ENCODE data around the gene LRGUK. TPM values are rescaled to one million over a fixed set of nuclear protein-coding genes. Genes with fewer than 3 reads are reported as not detected.
A peak's percentile ranks its signal among the peaks of the same experiment; 100 is the strongest.

The LRGUK gene
- polyA plus RNA-seq, 3 donors, result 0.41 TPM; not detected in 2

DNA sequence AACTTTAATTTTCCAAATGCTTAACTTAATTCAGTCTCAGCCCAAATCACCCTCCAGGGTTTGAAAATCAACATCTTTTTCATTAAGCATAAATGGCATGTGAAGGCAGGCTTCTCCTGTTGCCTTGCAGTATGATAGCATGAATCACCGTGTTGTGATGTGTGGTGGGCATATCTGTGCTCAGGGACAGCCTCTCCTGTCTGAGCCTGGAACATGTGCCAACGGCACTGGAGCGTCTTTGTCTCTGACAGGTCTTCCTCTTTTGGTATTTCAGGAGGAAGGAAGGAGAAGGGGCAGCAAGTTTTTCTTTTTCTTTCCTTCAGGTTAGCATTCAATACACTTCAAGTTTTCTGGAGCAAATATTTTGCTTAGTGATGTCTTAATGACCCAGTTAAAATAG is 57.6 kb downstream of the LRGUK start:
- Mint-ChIP-seq H3K27ac (peak overlapping the region in 6 of 7 donors; percentile 10 to 69 (median 46)), H3K4me3 (peak overlapping the region in 1 of 2 donors; percentile 35), H3K9me3 (no peaks in the 10 kb centered on the region), H3K27me3 (ENCODE audit: low read depth in 3 of 3) (no peaks in the 10 kb centered on the region), H3K4me1 (peaks cover 41% of the 10 kb centered on the region), H3K36me3 (no peaks in the 10 kb centered on the region)
- Histone ChIP-seq H3K4me3 (replicated peaks in 1 of 3; ENCODE audit: low read depth in 2 of 3, low read length in 3 of 3) (no peak overlapping the region), H3K27me3 (ENCODE audit: control insufficient read depth in 2 of 2, insufficient read depth in 2 of 2, low read length in 2 of 2) (no peaks in the 10 kb centered on the region), H3K4me2 (replicated peaks; ENCODE audit: extremely low read depth, low read length, poor library complexity, severe bottlenecking) (peak overlapping the region; percentile 11), H3K36me3 (replicated peaks in 1 of 2; ENCODE audit: control insufficient read depth in 1 of 2, insufficient read depth in 2 of 2, low read length in 2 of 2) (no peaks in the 10 kb centered on the region), H3K4me1 (ENCODE audit: control insufficient read depth in 1 of 2, insufficient read depth in 2 of 2, low read length in 2 of 2) (peaks cover 25 to 38% of the 10 kb centered on the region in 2 donors), H3K79me2 (ENCODE audit: insufficient read depth, low read length) (no peaks in the 10 kb centered on the region), H3K9me3 (replicated peaks in 1 of 2; ENCODE audit: control insufficient read depth in 1 of 2, insufficient read depth in 1 of 2, low read length in 2 of 2) (no peaks in the 10 kb centered on the region), H3K9ac (ENCODE audit: insufficient read depth, low read length, poor library complexity, severe bottlenecking) (no peak overlapping the region), H3K27ac (ENCODE audit: low read depth in 1 of 2, low read length in 2 of 2) (peak overlapping the region in 1 of 2 donors; percentile 49), H4K20me1 (ENCODE audit: insufficient read depth, low read length) (no peaks in the 10 kb centered on the region), H2AFZ (ENCODE audit: insufficient read depth, low read depth, low read length, poor library complexity, severe bottlenecking) (no peak overlapping the region)
- TF ChIP-seq, protein P1, sequence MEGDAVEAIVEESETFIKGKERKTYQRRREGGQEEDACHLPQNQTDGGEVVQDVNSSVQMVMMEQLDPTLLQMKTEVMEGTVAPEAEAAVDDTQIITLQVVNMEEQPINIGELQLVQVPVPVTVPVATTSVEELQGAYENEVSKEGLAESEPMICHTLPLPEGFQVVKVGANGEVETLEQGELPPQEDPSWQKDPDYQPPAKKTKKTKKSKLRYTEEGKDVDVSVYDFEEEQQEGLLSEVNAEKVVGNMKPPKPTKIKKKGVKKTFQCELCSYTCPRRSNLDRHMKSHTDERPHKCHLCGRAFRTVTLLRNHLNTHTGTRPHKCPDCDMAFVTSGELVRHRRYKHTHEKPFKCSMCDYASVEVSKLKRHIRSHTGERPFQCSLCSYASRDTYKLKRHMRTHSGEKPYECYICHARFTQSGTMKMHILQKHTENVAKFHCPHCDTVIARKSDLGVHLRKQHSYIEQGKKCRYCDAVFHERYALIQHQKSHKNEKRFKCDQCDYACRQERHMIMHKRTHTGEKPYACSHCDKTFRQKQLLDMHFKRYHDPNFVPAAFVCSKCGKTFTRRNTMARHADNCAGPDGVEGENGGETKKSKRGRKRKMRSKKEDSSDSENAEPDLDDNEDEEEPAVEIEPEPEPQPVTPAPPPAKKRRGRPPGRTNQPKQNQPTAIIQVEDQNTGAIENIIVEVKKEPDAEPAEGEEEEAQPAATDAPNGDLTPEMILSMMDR (IDR thresholded peaks at IDR 0.05), result no peak
- intact Hi-C loops (cut with micrococcal nuclease), result no loop called here
- WGBS (ENCODE audit: insufficient coverage), result no CpG with 5 or more reads among the region's 3 CpGs
- DNase-seq, result peak; percentile 62 to 73 (median 72)

DNA sequence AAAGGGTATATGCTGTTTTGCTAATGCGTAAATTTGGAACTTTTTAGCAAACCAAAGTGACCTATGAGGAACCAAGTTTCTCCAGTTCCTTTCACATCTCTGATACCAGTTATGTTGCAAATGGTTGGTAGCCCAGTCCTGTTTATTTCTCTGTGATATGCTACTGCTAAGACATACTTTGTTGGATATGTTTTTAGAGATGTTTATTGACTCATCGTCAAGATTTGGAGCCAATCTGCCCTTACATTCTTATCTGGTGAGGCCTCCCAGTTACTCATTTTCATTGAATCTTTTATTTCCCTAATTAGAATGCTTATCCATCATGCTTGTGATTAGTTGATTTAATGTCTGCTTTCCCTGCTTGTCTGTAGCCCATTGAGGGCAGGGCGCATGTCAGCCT is 58.9 kb downstream of the LRGUK start:
- DNase-seq, result peak in 1 of 3 donors; percentile 24
- no CpG with 5 or more reads among the region's 3 CpGs for WGBS (ENCODE audit: insufficient coverage)
- Histone ChIP-seq H3K27ac (ENCODE audit: low read depth in 1 of 2, low read length in 2 of 2) (no peak overlapping the region), H3K9me3 (replicated peaks in 1 of 2; ENCODE audit: control insufficient read depth in 1 of 2, insufficient read depth in 1 of 2, low read length in 2 of 2) (no peaks in the 10 kb centered on the region), H3K4me2 (replicated peaks; ENCODE audit: extremely low read depth, low read length, poor library complexity, severe bottlenecking) (no peak overlapping the region), H3K9ac (ENCODE audit: insufficient read depth, low read length, poor library complexity, severe bottlenecking) (no peak overlapping the region), H3K4me3 (replicated peaks in 1 of 3; ENCODE audit: low read depth in 2 of 3, low read length in 3 of 3) (no peak overlapping the region), H4K20me1 (ENCODE audit: insufficient read depth, low read length) (no peaks in the 10 kb centered on the region), H3K79me2 (ENCODE audit: insufficient read depth, low read length) (no peaks in the 10 kb centered on the region), H3K36me3 (replicated peaks in 1 of 2; ENCODE audit: control insufficient read depth in 1 of 2, insufficient read depth in 2 of 2, low read length in 2 of 2) (no peaks in the 10 kb centered on the region), H2AFZ (ENCODE audit: insufficient read depth, low read depth, low read length, poor library complexity, severe bottlenecking) (no peak overlapping the region), H3K27me3 (ENCODE audit: control insufficient read depth in 2 of 2, insufficient read depth in 2 of 2, low read length in 2 of 2) (no peaks in the 10 kb centered on the region), H3K4me1 (ENCODE audit: control insufficient read depth in 1 of 2, insufficient read depth in 2 of 2, low read length in 2 of 2) (peaks cover 26 to 30% of the 10 kb centered on the region in 2 donors)
- Mint-ChIP-seq H3K9me3 (peaks cover 0 to 2% (median 0%) of the 10 kb centered on the region in 7 donors), H3K4me3 (no peak overlapping the region), H3K27ac (no peak overlapping the region), H3K36me3 (no peaks in the 10 kb centered on the region), H3K27me3 (ENCODE audit: low read depth in 3 of 3) (no peaks in the 10 kb centered on the region), H3K4me1 (peaks cover 36% of the 10 kb centered on the region)
- intact Hi-C loops (cut with micrococcal nuclease), result no loop called here
- TF ChIP-seq, protein P1 (IDR thresholded peaks at IDR 0.05), result no peak

All from CD14-positive monocyte (primary cell).